ENCODE data around the gene RAVER1. TPM values are rescaled to one million over a fixed set of nuclear protein-coding genes. Genes with fewer than 3 reads are reported as not detected.

Gene RAVER1
- total RNA-seq, 1 donor from 2014 or later, result 24.8 TPM

DNA sequence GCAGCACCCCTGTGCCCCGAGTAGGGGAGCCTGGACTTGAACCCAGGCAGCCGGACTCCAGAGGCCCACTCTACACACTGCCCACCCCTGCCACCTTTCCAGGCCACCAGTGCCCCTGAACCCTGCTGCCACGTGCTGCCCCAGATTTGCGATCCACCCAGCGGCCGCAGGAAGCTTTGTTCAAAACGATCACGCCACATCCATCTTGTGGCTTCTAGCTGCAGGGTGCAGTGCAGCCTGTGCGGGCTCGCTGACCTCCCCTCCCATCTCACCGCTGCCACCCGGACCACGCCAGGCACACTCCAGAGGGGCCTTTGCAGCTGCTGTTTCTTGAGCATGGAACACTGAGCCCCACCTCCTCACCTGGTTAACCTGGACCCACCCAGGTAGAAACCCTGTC is 3.8 kb downstream of the RAVER1 start:
- Mint-ChIP-seq H3K9me3 (ENCODE audit: unreplicated experiment) (peaks cover 4% of the 10 kb centered on the region), H3K27me3 (ENCODE audit: unreplicated experiment) (peaks cover 5% of the 10 kb centered on the region), H3K27ac (ENCODE audit: unreplicated experiment) (no peak overlapping the region), H3K36me3 (ENCODE audit: unreplicated experiment) (no peaks in the 10 kb centered on the region), H3K4me1 (ENCODE audit: low read depth, unreplicated experiment) (peaks cover 7% of the 10 kb centered on the region), H3K4me3 (ENCODE audit: unreplicated experiment) (no peak overlapping the region)
- TF ChIP-seq, protein P1, sequence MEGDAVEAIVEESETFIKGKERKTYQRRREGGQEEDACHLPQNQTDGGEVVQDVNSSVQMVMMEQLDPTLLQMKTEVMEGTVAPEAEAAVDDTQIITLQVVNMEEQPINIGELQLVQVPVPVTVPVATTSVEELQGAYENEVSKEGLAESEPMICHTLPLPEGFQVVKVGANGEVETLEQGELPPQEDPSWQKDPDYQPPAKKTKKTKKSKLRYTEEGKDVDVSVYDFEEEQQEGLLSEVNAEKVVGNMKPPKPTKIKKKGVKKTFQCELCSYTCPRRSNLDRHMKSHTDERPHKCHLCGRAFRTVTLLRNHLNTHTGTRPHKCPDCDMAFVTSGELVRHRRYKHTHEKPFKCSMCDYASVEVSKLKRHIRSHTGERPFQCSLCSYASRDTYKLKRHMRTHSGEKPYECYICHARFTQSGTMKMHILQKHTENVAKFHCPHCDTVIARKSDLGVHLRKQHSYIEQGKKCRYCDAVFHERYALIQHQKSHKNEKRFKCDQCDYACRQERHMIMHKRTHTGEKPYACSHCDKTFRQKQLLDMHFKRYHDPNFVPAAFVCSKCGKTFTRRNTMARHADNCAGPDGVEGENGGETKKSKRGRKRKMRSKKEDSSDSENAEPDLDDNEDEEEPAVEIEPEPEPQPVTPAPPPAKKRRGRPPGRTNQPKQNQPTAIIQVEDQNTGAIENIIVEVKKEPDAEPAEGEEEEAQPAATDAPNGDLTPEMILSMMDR (IDR thresholded peaks at IDR 0.05; ENCODE audit: partially characterized antibody, unreplicated experiment), result no peak
- DNase-seq, result no peak

DNA sequence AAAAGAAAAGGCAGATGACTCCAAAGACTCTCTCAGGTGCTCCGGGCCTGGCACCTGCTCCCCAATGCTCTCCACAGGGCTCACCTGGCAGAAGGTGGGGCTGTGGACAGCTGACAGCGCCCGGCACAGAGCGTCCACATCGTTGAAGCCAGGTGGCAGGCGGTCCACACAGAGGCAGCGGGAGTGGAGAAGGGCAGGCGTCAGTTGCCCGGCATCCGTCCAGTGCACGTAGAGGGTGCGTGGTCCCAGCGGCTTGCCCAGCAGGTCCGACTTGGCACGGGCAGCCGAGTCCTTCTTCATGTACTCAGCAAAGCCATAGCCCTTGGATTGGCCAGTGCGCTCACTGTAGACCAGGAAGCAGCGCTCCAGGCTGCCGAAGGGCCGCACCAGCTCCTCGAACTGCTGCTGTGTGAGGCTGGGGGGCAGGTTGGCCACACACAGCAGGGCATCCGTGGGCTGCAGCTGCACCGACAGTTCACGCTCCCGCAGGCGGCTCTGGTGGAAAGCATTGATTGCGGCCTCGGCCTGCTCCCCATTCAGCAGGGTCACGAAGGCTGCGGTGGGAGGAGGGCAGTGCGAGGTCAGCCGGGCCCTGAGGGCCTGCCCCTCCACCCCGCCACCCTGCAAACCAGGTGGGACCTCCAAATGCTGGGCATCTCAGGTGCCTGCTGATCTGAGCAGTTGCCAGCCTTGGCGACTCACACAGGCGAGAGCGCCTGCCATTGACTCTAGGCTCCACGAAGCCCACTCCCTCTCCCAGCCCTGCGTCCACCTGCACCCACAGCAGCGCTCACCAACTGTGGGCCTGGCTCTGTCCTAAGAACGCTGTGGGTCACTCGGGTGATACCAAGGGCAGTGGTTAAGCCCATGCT is 4.5 kb downstream of the RAVER1 start:
- Mint-ChIP-seq H3K36me3 (ENCODE audit: unreplicated experiment) (no peaks in the 10 kb centered on the region), H3K27ac (ENCODE audit: unreplicated experiment) (no peak overlapping the region), H3K9me3 (ENCODE audit: unreplicated experiment) (peaks cover 2% of the 10 kb centered on the region), H3K27me3 (ENCODE audit: unreplicated experiment) (peaks cover 5% of the 10 kb centered on the region), H3K4me3 (ENCODE audit: unreplicated experiment) (no peak overlapping the region), H3K4me1 (ENCODE audit: low read depth, unreplicated experiment) (peaks cover 6% of the 10 kb centered on the region)
- TF ChIP-seq, protein P1 (IDR thresholded peaks at IDR 0.05; ENCODE audit: partially characterized antibody, unreplicated experiment), result no peak
- DNase-seq, result no peak

DNA sequence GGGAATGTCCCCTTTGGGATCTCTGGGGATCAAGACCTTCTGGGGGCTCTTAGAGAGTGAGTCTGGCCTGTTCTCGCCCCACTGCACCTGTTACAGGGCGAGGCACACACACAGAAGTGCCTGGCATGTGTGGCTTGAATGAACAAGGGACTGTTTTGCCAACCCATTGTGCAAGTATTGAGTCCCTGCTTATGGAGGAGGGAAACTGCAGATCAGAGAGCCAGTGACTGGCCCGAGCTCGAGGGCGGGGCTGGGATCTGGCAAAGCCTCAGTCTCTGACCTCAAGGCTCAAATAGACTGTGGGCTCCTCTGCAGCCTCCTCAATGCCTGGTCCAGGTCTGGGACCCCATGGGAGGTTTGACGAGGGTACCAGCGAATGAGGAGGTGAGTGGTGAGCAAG is 5.5 kb downstream of the RAVER1 start:
- DNase-seq, result no peak
- TF ChIP-seq, protein P1 (IDR thresholded peaks at IDR 0.05; ENCODE audit: partially characterized antibody, unreplicated experiment), result no peak

DNA sequence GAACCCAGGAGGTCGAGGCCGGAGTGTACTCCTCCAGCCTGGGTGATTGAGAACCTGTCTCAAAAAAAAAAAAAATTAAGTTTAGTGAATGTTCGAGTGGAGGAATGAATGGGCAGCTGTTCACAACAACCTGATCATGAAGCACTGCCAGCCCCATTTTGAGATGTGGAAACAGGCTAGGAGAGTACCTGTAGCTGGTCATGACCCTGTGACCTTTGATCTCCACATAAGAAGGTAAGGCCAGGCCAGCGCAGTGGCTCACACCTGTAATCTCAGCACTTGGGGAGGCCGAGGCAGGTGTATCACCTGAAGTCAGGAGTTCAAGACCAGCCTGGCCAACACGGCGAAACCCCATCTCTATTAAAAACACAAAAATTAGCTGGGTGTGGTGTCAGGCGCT is 7.6 kb downstream of the RAVER1 start:
- Mint-ChIP-seq H3K27me3 (ENCODE audit: unreplicated experiment) (peaks cover 6% of the 10 kb centered on the region), H3K27ac (ENCODE audit: unreplicated experiment) (no peak overlapping the region), H3K4me3 (ENCODE audit: unreplicated experiment) (no peak overlapping the region), H3K36me3 (ENCODE audit: unreplicated experiment) (no peaks in the 10 kb centered on the region), H3K9me3 (ENCODE audit: unreplicated experiment) (peaks cover 1% of the 10 kb centered on the region), H3K4me1 (ENCODE audit: low read depth, unreplicated experiment) (no peaks in the 10 kb centered on the region)
- no peak for DNase-seq
- TF ChIP-seq, protein P1 (IDR thresholded peaks at IDR 0.05; ENCODE audit: partially characterized antibody, unreplicated experiment), result no peak

More for the DNA sequence above, 5.5 kb downstream of the RAVER1 start:
- Mint-ChIP-seq H3K36me3 (ENCODE audit: unreplicated experiment) (no peaks in the 10 kb centered on the region), H3K27ac (ENCODE audit: unreplicated experiment) (no peak overlapping the region), H3K4me3 (ENCODE audit: unreplicated experiment) (no peak overlapping the region), H3K4me1 (ENCODE audit: low read depth, unreplicated experiment) (peaks cover 6% of the 10 kb centered on the region), H3K9me3 (ENCODE audit: unreplicated experiment) (peaks cover 3% of the 10 kb centered on the region), H3K27me3 (ENCODE audit: unreplicated experiment) (peaks cover 4% of the 10 kb centered on the region)
